ENCODE data around the gene TYROBP.
A peak's percentile ranks its signal among the peaks of the same experiment; 100 is the strongest.

Gene TYROBP

GRCh38 chr19:35869327-35870123, 38.6 kb downstream of the TYROBP start:
- peak; percentile 78 for DNase-seq

DNA sequence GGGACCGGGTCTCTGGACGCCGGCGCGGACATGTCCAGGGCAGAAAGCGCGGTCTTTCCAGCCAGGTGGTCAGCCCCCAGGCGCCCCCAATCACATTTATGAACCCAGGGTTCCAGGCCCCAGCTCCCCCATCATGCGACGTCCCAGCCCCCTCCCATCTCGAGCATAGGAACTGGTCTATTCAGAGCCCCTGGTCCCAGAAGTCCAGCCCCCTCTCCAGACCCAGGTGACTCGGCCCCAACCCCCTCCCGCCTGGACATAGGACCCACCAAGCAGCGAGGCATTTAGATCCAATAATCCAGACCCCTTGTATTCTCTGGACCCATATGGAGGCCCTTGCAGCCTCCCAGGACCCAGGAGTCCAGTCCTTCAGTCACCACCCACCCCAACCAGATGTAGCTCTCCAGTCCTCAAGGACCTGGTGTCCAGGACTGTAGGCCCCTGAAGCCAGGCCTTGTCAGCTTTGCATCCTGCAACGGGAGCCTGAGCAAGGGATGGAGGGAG, 39.2 kb downstream of the TYROBP start:
- DNase-seq: no peak

- DNase-seq: no peak
Measured at GRCh38 chr19:35868172-35868822, 39.8 kb downstream of the TYROBP start, which contains the start of gene APLP1. TSS of gene APLP1 (plus strand) at chr19:35868574. CDS start at chr19:35868637, 63 bp downstream.

DNA sequence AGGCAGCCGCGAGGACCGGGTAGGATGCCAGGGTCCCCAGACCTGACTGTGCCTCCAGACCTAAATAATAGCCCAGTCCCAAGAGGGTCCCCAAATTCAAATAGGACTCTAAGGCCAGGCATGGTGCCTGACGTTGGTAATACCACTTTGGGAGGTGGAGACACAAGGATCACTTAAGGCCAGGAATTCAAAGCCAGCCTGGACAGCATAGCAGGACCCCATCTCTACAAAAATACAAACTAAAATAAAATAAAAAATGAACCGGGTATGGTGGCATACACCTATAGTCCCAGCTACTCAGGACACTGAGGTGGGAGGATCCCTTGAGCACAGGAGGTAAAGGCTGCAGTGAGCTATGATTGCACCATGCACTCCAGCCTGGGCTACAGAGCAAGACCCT, 45.1 kb downstream of the TYROBP start:
- DNase-seq: no peak

- DNase-seq: no peak
Measured at GRCh38 chr19:35862528-35862927, 45.6 kb downstream of the TYROBP start.

DNA sequence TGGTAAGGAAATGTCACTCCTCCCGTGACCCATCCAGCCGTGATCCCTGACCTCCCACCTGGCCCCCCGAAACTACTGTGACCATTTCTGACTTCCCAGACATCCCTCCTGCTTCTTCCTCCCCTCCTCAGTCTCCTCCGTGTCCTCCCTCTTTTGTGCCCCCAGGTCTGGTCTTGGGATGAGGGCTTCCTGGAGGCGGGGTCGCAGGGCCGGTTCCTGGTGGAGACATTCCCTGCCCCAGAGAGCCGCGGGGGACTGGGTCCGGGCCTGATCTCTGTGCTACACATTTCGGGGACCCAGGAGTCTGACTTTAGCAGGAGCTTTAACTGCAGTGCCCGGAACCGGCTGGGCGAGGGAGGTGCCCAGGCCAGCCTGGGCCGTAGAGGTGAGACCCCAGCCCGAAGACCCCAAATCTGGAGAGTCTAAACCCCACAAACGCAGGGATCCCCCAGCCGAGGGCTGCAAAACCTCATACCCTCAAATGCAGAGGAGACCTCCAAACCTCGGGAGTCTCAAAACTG, 46.4 kb downstream of the TYROBP start:
- no peak for DNase-seq

DNA sequence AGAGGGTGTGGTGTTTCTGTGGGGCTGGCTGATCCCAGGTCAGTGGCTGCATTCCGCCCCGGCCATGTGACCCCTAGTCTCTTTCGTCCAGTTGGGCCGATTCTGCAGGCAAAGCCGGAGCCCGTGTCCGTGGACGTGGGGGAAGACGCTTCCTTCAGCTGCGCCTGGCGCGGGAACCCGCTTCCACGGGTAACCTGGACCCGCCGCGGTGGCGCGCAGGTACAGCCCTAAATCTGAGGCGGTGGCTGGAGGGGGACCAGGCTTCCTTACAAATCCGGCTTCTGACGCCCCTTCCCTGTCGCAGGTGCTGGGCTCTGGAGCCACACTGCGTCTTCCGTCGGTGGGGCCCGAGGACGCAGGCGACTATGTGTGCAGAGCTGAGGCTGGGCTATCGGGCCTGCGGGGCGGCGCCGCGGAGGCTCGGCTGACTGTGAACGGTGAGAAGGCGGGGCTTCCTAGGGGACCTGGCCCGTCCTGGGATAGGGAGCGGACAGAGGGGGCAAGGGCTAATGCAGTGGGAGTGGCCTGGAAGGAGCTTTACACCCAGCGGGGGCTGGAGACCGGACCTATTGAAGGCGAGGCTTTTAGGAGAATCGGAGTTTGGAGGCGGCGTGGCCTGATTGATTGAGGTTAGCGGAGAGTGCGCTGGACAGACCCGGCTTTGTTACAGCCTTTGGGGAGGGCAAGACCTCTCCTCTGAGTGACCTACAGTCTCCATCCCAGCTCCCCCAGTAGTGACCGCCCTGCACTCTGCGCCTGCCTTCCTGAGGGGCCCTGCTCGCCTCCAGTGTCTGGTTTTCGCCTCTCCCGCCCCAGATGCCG, 47.1 kb downstream of the TYROBP start:
- DNase-seq: no peak

DNA sequence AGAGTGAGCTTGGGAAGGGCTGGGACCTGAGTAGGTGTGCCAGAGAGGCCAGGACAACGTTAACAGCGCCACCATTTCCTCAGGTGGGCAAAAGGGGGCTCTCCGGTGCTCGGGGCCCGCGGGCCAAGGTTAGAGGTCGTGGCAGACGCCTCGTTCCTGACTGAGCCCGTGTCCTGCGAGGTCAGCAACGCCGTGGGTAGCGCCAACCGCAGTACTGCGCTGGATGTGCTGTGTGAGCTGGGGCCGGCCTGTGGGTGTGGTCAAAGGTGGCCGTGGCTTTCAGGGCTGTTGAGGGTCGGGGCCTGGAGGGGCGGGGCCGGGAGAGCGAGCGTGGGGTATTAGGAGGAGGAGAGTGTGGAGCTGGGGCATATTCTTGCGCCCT, 47.7 kb downstream of the TYROBP start:
- no peak for DNase-seq

DNA sequence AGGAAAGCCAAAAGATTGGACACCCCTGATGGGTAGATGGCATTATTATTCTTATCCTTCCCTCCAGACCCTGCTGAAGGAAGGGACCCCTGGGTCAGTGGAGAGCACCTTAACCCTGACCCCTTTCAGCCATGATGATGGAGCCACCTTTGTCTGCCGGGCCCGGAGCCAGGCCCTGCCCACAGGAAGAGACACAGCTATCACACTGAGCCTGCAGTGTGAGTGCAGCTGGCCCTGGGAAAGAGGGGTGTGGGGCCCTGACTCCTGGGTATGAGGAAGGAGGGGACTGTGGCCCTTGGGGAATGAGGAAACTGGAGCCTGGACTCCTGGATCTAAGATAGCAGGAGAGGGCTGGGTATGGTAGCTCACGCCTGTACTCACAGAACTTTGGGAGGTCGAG, 48.7 kb downstream of the TYROBP start:
- DNase-seq: no peak

DNA sequence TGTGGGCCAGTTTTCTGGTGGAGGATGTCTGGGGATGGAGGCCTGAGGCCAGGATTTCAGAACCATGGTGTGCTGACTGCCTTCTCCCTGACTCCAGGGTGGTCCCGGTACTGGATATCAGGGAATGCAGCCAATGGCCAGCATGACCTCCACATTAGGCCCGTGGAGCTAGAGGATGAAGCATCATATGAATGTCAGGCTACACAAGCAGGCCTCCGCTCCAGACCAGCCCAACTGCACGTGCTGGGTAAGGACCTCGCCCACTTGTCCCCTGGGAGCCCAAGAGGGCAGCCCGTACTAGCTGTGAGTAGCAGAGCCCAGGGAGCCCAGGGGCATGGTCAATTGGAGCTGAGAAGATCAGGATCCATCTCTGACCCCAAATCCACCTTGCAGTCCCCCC, 49.8 kb downstream of the TYROBP start:
- DNase-seq: no peak

GRCh38 chr19:35856546-35857149, 51.4 kb downstream of the TYROBP start, which contains the start of gene KIRREL2:
TSS of gene KIRREL2 (plus strand) at chr19:35856911. CDS start at chr19:35857120, 209 bp downstream.
- DNase-seq: no peak

All from NCI-H1417 treated with DMSO at 0.1 percent for 48 hours (cell line).